Superior temporal gyrus (tissue), 1 donor: ENCODE measurements around the gene THADA.
"Not testable (repeated sequence)": the region's sequence is repeated elsewhere in the genome, so short reads cannot be mapped to it uniquely, and the experiment has no call there.

Experiments used
- DNase-seq: peaks from one replicate; pipeline ENCODE4 v3.0.0-alpha.2; 2016; ENCODE audit errors: extremely low spot score

The THADA gene

DNA sequence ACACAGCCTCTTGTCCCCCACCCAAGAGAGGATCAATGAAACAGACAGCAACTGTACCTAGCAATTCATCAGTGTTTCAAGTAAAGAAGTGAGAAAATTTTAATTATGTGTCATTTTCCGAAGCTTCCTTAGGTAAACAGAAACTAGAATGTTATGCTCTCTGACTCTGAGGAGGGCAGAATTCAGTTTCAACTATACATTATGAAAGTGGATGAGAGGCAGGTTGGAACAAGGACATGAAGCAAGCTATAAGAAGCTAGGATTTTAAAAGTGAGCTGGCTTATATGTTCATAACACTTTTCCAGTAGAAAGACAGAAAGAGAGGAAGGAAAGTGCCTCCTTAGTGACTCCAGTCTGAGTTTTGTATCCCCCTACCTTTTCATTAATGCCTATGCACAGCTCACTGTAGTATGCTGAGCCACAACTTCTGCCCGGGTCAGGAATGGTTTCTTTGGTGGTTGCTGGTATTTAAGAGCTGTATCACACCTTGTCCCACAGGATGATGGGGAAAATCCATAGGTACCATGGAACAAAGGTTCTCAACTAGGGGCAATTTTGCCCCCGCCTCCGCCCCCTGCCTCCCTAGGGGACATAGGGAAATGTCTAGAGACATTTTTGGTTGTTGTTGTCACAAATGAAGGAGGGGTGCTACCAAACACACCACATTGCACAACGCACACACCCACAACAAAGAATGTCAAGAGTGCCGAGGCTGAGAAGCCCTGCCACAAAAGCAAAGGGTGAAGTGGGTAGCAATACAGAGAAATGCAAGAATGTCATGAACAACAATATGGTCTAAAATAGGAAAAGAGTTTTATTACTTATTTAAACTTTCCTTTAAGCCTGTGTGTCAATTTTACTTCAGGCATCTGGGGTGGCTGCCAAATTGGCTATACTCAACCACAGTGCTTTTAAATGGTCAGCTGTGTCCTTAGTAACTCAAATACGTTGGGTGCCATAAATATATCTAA lies 208.5 kb downstream of the THADA start:
- DNase-seq, result no peak

DNA sequence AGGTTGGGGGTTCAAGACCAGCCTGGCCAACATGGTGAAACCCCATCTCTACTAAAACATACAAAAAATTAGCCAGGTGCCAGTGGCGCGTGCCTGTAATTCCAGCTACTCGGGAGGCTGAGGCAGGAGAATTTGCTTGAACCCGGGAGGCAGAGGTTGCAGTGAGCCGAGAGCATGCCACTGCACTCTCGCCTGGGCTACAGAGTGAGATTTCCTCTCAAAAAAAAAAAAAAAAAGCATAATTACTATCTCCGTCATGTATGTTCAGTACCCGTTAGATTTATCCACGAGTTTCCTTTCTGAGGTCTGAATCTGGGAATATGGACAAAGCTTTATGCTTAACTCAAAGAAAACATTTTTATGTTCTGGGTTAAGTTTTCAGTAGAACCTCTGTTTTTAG lies 209.2 kb downstream of the THADA start:
- DNase-seq, result not testable (repeated sequence)

DNA sequence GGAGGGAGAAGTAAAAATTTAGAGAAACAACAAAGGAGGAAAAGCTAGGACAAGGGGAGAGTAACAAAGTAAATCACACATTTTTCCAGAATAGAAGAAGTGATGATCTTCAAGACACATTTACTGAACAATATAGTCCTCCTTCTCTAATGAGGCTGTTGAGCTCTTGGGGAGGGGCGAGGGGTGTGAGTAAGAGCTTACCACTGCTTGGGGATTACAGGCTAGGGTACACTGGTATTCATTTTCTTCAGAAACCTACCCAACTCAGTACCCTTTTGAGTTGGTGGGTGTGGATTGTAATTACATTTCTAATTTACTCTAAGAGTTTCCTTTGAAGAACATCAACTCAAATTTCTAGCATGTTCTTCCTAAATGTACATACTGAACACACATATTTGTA lies 211.7 kb downstream of the THADA start:
- no peak for DNase-seq

DNA sequence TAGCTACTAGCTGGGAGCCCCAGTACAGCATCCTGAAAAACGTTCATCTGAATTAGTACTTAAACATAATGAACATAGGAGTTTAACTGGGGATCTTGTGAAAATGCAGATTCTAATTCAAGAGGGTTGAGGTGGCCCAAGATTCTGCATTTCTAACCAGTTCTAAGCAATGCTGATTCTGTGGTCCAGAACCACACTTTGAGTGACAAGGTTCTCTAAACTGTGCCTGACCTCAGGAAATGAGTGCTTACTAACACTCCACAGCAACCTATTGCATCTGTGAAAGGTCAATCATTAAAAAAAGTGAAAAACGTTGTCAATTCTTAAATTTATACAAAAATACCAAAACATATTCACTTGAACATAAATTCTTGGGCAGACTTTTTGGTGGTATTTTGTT lies 212.3 kb downstream of the THADA start:
- no peak for DNase-seq

DNA sequence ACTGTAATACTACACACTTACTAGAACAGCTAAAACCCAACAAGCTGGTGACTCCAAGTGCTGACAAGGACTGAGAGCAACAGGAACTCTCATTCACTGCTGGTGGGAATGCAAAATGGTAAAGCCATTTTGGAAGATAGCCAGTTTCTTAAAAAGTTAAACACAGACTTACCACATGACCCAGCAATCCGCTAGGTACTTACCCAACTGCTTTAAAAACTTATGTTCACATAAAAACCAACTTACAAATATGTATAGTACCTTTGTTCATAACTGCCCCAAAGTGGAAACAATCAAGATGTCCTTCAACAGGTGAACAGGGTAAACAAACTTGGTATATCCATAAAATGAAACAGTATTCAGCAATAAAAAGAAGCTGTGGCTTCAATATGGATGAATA lies 216.3 kb downstream of the THADA start:
- no peak for DNase-seq

DNA sequence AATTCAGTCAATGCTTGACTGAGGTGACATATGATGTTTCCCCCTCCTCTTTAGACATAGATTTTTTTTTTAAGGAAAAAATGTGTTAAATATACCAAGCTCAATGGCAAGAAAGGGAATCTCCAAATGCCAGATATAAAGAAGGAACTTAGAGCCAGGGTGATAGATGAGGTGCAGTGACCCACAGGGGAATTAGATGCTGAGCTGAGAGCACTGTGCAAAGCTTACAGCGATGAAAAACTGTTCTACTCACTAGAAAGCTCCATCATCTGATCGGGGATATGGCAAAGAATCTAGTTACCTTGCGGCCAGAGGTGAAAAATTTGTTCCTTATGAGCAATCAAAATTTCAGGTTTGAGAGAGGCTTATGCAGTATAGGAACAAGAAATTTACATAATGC lies 218.5 kb downstream of the THADA start:
- no peak for DNase-seq

DNA sequence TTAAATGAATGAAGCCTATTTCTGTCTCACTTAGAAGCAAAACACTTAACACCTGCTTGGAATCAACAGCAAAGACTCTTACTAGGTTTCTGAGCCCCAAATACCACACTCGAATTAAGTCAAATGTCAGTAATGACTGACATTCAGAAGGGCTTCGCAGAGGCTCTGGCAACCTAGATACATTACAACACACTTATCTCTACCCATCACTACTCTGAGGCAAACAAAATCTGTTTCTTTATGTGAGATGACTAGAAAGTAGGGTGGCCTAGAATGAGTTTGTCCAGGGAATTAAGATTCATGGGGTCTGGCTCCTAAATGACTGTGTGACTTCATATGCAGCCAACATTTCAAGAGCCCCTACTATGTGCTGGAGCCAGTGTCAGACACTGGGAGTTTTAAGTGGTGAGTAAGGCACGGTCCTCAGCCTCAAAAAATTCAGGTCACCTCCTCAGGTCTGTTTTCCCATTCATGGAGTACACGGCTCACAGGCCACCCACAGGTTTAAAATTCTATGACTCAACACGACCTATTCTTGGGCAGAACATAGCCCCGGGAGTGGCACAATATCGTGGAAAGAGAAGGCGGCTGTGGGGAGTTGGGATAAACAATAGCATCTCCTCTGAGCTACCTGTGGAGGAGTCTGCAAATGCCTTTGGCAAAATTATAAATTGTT lies 219.2 kb downstream of the THADA start:
- no peak for DNase-seq

DNA sequence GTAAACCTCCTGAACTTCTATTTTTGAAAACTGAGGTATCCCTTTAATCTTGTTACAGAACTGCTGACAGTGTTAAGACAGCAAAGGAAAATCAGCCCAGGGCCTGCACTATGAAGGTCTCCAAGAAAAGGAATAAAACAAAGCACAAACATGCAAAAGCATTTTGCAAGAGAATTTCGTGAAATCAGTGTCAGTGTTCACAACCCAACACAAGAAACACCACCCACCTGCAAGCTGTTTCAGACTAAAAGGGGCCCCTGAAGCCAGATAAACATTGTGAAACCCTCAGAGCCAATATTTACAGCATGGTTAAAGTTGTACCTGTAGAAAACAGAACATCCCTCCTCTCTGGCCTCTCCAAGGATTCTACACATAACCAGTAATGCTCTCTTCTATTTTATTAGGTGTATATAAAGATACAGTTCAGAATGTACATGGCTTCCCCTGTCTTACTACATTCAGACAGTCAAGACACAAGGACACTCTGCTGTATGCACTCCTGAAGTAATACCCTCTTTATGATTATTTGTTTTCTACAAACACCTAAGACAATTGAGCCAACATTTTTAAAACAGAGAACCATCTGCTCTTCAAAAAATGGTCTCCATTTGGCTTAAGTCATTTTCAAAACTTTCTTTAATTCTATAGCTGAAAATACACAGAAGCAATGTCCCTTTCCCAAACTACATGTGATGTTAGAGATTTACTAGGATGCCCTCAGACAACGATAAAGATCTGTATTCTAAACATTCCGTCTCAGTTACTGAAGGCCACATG lies 219.9 kb downstream of the THADA start:
- DNase-seq, result peak; percentile 51

DNA sequence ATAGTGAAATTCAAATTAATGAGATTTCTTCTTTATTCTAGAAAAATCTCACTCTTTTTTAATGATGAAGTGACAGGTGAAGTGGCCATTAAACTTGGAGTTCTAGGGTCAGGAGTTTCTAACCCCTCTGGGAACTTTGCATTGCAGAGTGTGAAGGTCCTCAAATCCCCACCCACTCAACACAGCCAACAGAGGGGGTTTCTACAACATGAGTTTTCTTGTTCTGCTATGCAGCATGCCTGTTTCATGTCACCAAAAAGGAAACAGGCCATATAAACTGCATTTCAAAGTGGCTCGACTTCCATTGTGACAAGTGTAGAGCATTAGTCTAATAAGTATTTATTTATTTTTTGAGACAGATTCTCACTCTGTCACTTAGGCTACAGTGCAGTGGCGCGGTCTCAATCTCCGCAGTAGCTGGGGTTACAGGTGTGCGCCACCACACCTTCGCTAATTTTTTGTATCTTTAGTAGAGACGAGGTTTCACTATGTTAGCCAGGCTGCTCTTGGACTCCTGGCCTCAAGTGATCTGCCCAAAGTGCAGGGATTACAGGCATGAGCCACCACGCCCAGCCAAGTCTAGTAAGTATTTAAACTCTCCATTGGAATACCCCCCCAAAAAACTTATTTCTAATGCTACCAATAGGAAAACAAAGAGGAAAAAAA lies 223.3 kb downstream of the THADA start:
- no peak for DNase-seq

DNA sequence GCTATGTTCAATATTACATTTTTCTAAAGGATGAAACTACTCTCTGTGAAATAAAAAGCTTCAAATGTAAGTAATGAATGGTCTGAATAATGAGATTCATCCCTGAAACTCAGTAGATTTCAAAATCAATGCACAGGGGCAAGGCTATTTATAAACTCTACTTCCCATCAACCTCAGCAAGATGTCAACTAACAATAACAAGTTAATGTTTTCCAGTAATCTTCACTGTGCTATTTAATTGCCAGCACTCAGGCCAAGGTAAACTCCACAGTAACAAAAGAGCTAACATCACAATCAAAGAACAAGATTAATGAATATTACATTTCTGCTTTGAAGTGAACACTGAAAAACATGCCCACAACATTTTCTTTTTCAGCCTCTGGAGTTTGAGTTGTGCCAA lies 225.1 kb downstream of the THADA start:
- DNase-seq, result no peak

DNA sequence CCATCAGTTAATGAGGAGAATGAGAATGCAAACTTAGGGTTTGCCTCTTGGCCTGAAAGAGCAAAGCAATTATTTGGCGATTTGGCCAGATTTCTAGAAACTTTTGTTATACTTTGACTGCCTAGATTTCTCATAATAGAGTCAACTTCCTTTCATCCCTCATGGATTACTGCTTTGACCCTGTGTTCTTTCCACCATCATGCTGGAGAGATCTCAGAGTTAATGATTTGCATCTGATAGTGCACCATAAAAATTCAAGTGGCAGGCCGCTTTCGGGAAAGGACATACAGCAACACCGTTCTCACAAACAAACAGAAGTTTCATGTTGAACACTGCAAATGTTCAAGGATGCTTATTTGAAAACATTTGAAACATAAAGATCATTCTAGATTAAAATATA lies 225.7 kb downstream of the THADA start:
- DNase-seq, result no peak

DNA sequence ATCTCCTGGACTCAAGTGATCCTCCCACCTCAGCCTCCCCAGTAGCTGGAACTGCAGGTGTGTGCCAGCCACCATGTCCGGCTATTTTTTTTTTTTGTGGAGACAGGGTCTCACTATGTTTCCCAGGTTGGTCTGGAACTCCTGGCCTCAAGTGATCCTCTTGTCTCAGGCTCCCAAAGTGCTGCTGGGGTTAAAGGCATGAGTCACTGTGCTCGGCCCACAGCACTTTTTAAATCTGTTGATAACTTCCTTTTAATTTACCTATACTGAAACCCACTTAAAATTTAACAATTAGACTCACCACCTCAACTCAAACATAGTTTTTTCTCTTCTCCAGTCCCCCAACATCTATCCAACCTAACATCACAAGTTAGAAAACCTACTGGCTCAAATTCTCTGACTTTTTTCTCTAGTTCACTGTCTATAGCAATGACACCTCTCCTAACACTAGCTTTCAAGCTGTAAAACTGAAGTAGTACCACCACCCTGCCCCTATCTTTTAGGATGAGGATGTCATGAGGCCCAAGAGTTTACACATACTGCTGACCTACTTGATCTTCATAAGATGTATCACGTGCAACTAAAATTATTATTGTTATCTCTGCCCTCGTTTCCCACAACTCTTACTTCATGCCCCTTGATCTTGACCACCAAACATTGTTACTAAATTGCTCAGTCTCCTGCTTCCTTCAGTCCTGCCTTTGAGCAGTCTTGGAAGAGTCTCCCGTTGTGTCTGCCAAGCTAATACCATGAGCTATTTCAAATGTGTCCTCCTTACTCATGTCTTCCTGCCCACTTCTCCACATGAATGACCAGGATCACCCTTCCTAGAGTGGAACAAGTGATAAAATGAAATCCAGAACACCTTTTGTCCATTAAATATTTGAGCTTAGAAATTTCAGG lies 227.1 kb downstream of the THADA start:
- no peak for DNase-seq

DNA sequence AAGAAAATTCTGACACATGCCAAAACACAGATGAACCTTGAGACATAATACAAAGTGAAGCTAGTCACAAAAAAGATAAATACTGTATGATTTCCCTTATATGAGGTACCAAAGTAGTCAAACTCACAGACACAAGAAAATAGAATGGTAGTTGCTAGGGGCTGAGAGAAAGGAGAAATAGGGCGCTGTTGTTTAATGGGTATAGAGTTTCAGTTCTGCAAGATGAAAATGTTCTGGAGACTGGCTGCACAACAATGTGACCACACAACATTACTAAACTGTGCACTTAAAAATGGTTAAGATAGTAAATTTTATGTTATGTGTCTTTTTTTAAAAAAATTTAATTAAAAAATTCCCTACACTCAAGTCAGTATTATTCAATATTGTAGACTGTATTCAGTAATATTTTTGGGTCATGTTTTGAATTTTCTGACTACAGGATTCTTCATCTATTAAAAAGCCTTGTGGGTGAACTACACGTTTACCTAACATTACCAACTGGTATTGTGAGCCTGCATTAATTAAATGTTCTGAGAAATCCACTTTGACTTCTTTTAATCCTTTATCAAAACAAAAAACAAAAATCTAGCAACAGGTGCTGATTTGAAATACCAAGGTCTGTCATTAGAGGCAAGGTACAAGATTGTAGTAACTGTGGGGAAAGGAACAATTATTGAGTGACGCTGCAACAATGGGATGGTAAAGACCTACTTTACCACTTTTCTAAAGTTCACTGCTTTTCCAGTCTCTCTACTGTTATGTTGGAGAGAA lies 228.6 kb downstream of the THADA start:
- DNase-seq, result no peak

DNA sequence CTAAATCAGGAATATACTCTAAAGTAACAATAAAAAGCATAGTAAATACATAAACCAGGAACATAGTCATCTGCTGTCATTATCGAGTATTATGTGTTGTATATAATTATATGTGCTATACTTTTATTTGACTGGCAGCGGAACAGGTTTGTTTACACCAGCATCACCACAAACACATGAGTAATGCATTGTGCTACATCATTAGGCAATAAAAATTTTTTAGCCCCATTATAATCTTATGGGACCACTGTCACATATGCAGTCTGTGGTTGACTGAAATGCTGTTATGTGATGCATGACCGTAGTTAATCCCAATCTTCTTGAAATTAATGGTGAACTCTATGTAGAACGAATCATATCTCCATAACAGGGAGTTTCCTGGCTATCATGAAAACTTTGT lies 232.7 kb downstream of the THADA start:
- no peak for DNase-seq

DNA sequence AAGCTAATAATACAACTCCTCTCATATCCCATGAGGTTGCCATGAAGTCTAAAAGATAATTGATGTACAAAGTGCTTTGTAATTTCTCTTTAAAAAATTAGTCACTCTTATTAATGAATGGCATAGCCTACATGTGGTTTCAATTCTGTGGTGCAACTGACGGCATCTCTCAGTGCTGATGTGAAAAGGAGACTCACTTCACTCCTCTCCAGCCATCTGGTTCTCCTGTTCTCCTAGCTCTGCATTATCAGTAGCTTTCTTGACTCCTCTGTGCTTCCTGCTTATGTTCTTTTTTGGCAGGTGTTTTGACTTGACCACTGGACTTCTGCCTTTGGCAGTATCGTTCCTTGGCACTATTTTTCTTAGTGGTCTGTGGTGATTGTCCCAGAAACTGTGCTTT lies 234.6 kb downstream of the THADA start:
- no peak for DNase-seq

DNA sequence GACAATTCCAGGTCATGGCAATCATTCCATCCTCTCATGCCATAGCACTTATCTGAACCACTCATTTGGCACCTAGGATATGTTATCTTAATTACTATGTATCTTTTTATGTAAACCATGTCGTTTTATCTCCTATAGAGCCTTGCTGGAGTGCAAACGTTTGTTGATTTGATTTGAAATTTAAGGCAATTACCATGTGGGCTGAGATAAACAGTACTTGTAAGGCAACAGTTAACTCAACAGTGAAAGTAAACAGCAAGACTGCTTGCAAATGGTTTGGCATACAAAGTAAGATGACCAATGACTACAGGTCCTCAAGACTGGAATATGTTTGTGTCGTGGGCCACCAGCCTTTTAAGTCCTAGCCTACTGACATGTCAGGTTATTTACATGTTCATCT lies 235.7 kb downstream of the THADA start:
- DNase-seq, result no peak

DNA sequence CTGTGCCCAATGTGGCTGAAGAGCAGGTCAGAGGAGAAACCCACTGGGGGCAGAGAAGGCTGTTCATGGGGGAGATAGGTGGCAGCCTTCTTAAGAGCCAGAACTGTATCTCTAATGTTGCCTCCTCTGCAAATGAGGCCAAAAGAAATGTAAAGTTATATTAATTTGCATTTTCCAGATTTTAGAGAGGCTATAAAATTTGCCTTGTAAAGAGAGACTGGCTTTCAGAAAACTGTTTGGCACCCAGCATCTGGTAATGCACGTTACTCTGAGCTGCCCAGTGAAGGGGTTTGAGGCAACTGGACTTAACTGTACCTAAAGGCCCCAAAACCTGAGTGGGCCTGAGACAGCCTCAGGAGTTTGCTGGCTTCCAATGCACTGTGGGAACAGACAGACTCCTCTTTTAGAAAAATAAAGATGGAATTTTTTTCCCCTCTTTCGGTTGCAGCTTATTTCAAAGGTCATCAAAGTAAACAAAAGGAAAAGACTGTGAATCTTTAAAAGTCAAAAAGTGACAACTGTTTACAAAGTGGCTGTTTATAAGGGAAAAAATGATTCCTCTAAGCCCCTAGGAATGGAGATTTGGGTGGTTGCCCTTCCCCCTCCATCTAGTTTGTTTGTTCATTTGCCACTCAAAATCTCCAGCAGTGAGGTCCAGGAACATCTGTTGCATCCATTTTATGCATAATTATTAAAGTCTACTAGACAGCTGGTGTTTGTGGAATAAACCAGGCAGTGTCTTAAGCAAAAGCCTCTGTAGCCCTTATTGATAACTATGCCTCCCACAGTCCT lies 237.2 kb downstream of the THADA start:
- no peak for DNase-seq

DNA sequence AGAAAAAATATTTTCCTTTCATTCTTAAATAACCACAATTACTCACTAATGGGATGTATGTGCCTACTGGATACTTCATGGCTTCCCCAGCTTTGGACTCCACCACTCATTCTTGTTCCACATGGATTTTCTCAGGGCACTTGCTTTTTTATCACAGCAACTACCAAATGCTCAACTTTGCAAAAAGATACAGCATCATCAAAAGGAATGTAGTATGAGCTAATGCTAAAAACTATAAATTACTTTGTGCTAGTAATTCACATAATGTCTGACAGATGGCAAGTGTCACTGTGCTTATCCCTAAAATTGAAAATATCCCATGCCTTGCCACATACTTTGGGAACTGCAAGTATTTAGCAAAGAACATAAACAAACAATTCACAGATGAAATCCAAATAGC lies 239.1 kb downstream of the THADA start:
- DNase-seq, result no peak

DNA sequence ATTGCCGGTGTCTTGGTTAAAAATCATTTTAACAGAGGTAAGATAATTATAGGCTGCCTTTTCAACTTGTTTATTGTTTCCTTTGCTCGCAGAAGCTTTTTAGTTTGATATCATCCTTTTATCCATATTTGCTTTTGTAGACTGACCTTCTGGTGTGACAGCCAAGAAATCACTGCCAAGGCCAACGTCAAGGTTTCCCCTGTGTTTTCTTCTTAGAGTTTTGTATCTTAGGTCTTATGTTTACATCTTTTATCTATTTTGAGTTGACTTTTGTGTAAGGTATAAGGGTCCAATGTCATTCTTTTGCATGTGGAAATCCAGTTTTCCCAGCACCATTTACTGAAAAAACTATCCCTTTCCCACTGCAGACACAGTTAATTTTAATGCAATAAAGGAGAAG lies 240.4 kb downstream of the THADA start:
- DNase-seq, result no peak
